ENCODE measurements around the gene ZDHHC14.
"Not testable (repeated sequence)": the region's sequence is repeated elsewhere in the genome, so short reads cannot be mapped to it uniquely, and the experiment has no call there.

The ZDHHC14 gene

DNA sequence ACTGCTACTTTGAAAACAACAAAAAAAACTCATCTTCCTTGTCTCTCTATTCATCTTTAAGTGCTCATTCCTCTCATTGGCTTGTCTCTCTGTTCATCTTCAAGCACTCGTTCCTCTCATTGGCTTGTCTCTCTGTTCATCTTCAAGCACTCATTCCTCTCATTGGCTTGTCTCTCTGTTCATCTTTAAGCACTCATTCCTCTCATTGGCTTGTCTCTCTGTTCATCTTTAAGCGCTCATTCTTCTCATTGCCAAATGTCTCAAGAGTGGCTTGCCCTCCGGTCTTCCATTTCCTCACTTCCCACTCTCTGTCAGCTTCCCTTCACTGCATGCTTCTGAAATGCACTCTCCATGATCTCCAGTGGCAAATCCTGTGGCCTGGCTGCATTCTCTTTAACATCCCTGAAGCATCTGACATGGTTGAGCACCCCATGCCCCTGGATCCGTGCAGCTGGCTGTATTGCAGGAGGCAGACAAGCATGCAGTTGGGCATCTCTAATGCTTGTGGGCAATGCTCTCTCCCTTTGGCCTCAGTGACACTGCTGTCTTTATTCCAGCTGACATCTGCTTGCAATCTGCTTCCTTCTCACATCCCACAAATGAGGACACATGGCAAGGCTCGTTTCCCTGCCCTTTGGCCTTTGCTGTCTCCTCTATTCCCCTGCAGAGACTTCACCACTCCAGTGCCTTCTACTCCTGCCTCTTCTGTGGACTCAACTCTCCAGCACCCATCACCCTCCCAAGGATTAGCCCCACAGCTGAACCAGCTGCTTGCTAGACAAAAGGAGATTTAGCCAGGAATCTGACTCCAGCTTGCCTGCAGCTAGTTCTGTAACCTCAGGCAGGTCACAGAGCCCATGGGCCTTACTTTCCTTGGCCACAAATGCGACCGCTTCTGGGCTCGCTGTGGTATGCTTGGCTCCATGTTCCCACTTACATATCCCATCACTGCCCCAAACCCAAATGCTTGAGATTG, 298.9 kb downstream of the ZDHHC14 start:
- DNase-seq = no peak

DNA sequence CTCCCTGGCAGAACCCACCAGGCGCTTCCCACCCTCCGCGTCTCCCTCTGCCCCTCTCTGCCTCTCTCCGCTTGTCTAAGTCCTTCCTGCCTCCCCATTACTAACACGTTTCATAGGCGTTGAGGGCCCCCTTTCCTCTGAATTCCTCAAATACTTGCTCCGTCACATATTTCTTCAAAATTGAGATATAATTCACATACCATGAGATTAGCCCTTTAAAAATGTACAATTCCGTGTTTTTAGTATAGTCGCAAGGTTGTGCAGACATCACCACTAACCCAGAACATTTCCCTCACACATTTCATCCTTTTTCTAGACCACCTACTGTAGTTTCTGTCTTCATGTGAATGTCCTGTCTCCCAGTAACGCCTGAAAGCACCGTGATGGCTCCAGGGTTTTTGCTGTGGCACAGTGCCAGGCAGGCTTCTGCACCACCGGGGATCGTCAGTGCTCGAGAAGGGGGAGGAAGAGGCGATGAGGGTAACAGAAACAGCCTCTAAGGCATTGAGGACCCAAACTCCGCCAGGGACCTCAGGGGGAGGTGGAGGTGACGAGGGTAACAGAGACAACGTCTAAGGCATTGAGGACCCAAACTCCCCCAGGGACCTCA, 300.2 kb downstream of the ZDHHC14 start:
- DNase-seq = no peak

DNA sequence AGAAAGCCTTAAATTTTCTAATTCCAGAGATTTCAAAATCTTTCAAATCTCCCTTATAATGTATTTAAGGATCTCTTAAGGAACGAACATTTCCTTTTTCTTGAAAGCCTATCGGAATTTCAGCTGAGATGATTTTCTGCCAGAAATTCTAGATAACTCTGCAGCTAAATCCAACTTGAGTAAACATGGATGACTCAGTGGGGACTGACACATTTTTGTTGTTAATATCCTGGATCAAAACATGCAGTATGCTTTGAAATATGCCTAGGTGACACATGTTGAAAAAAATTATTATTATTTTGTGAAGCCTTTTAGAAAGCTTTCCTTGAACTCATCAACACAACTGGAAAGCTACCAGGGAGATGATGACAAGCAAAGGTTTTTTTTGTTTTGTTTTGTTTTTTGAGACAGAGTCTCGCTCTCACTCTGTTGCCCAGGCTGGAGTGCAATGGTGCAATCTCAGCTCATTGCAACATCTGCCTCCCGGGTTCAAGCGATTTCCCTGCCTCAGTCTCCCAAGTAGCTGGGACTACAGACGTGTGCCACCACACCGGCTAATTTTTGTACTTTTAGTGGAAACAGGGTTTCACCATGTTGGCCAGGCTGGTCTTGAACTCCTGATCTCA, 302.0 kb downstream of the ZDHHC14 start:
- no peak for DNase-seq

DNA sequence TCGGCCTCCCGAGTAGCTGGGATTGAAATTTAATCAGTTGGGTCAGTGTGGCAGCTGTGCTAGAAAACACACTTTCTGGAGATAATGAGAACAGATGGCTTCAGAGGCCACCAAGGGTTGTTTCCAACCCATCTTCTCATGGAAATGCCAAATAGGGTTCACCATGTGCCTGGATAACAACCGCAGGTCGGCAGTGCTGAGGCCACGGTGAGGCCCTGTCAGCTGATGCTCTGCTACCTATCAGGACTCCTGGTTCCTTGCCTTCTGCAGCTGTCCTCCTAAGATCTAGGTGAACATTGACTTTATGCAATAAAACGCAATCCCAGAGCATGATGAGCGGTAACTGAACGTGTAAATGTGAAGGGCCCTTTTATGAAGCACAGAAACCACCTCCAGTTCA, 302.7 kb downstream of the ZDHHC14 start:
- no peak for DNase-seq

DNA sequence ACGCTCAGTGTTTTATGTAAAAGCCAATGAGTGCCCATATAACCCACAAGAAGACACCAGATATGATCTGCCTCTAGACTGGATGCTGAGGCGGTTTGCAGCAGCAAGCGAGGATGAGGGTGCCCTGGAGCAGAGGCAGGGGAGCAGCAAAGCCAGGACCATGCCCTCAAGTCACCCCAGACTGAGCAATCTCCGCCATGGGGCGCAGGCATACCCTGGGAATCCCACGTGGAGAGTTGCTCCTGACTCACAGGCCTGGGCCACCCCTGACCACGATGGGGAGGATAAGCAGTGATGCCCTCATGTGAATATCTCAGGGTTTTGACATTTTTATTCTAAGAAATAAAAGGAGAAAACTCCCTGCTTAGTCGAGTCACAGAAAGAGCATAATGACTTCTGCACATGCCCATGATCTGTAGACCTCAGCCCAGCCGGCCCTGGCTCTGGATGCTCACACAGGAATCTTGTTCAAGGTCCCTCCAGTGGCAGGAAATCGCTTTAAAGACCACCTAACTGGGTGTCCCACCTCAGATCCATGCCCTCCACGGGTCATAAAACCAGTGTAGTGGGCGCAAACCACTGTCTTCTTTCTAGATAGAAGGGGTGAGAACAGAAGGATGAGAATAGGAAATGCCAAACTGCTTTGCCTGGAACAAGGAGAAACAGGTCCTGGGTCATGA, 303.8 kb downstream of the ZDHHC14 start:
- DNase-seq = no peak

DNA sequence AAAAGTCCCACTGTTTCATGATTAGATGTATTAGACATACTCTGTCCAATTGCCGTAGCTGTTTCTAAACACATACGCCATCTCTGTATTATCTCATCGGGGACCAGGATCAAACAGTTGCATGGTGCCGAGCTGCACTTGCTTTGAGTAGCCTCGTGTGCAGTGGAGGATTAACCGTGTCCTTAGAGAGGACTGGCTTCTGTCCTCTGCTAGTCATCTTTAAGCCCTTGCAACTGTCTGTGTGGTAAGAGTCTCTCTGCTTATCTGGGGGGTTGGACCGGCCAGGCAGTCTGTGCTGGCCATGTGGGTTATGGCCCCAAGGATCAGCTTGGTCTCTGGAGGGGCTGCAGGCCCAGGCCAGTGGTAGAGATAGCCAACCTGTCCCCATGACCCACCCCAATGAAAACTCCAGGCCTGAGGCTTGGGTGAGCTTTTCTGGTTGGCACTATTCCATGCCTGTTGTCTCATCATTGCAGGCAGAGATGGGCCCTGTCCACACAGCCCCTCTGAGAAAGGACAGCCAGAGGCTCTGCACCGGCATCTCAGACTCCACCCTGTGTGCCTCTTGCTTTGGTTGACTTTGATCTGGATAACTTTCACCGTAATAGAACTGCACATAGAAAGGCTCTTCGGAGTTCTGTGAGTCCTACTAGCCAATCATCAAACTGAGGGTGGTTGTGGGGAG, 304.7 kb downstream of the ZDHHC14 start:
- no peak for DNase-seq

DNA sequence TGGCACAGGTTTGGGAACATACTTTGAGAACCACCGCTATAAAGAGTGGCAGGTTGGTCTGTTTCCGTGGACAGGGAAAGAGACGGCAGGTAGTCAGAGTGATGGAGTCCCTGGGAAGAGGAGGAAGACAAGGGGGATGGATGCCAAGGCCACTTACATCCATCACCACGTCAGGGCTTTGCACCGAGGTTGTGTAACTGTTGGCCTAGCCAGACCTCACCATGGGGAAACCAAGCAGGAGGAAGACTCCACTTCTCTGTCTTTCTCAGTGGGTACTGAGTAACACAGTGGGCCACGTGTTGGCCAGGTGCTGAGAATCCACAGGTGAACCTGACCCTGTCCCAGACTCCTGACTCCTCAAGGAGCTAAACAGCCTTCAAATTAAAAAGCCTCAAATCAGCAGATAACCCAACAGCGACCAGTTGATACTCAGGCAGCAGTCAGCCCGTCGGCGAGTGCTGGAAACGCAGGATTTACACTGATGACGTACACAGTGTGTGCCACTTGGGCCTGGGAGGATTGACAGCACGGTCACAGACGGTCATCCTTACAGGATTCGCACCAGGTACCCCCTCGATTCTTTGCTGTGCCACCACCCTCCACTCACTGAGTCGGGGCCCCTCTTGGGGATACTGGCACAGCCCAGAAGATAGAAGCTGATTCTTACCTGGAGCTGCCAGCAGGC, 307.4 kb downstream of the ZDHHC14 start:
- DNase-seq = no peak

DNA sequence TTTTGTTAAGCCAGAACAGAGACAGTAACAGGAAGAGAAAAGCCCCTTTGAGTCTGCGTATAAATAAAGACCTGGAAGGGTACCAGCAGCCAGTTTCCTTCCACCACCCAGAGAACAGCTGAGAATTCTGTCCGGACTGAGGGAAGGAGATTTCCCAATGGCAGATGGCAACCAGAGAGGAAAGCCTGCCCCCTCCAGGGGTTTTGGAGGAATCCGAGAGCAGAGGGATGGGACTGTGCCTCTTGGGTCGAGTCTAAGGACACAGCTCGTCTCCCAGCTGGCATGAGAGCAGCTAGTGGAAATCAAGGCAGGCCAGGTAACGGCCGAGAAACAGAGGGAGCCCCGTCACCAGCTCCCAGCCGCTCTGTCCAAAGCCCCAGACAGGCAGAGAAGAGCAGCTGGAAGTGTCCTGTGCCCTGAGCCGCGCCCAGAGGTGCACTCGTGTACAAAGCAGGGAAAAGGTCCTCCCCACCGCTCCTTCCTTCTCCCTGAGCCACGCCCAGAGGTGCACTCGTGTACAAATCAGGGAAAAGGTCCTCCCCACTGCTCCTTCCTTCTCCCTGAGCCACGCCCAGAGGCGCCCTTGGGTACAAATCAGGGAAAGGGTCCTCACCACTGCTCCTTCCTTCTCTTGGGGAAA, 308.1 kb downstream of the ZDHHC14 start:
- DNase-seq = no peak

DNA sequence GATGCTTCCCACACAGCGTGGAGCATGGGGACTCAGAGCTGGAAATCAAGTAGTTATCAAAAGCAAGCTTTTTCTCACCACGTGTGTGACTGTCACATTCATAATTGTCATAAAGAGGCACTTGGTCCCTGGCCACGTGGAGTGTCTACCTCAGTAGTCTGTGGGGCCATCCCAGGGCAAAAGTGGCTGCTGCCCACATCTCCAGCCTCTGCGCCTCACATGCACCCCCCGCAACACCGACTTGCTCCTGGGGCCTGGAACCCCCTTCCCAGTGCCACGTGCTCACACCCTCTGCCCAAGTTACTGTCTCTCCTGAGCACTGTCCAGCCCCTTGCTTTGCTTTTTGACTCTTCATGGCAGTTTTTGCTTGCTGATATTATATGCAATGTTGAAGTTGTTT, 308.9 kb downstream of the ZDHHC14 start:
- no peak for DNase-seq

DNA sequence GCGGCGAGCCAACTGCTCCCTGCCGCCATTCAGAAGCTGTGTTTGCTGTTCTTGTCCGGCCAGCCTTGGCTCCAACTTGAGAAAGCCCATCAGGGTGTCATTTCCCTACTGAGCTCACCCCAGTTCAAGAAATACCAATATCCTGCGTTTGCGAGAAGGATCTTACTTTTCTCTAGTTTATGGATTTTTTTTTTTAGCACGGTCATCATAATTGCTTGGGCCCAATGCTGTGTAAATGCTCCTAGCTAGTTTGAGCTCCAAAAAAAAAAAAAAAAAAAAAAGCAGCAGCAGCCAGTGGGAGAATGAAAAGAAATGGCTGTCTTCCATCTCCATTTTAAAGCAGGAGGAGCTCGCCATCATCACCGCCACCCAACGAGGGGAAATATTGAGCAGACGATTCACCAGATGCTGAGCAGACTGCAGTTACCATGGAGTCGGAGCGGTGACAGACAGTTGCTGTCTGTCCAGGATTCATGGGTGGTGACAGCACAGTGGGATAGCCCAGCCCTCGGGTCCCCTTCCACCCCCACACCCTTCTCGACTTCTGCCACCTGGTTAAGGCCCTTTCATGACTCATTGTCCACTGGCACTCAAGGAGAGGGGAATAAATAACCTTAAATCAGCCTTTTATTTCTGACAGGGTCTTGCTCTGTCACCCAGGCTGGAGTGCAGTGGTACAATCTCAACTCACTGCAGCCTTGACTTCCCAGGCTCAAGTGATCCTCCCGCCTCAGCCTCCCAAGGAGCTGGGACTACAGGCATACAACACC, 309.6 kb downstream of the ZDHHC14 start:
- no peak for DNase-seq

DNA sequence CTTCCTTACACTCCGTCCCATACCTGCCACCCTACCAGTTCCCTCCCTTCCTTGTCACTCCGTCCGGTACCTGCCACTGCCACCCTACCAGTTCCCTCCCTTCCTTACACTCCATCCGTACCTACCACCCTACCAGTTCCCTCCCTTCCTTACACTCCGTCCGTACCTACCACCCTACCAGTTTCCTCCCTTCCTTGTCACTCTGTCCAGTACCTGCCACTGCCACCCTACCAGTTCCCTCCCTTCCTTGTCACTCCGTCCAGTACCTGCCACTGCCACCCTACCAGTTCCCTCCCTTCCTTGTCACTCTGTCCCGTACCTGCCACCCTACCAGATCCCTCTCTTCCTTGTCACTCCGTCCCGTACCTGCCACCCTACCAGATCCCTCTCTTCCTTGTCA, 310.6 kb downstream of the ZDHHC14 start:
- DNase-seq = not testable (repeated sequence)

DNA sequence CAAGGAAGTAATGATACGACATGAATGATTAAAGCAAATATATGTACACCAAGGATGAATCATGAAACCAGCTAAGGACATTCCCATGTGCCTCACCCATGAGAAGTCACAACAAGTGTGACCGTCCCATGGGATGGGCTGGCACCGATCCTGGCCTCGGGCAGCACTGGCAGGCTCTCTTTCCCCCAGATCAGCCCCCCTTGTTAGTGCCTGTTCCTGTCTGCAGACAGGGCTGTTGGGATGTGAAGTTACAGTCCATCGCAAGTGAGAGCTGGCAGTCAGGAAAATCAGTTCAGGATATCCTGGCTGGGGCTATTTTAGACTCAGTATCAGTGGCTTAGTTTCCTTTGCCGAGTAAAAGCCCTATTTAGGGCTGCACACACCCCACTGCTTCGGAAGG, 312.9 kb downstream of the ZDHHC14 start:
- no peak for DNase-seq

DNA sequence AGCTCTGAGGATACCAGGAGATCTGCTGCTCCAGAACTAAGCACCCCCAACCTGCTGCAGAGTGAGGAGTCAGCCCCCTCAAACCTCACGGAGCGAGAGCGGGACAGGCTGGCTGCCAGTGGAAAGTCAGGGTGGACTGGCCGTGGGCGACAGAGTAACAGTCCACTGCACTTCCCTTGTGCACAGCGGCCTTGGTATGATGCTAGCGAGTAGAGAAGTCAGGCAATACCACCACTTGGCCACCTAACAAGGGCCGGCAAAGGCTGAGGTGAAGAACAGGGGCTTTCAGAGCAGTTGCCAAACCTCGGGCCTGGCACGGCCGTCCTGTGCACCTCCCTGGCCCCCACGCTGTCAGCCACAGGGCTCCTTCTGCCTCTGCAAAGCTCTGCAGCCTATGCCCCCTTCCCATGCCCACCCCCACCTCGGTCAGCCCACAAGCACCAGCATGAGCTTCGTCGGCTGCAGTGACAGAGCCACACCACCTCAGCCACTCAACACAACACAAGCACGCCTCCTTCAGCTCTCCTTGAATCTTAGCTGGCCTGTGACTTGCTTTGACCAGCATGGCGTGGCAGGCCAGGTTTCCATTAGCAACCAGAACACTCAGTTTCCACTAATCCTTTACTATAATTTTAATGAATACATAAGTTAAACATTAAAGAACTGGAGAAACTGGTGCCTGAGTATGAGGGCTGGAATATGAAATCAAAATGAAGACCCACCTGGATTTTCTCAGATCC, 314.5 kb downstream of the ZDHHC14 start:
- no peak for DNase-seq

DNA sequence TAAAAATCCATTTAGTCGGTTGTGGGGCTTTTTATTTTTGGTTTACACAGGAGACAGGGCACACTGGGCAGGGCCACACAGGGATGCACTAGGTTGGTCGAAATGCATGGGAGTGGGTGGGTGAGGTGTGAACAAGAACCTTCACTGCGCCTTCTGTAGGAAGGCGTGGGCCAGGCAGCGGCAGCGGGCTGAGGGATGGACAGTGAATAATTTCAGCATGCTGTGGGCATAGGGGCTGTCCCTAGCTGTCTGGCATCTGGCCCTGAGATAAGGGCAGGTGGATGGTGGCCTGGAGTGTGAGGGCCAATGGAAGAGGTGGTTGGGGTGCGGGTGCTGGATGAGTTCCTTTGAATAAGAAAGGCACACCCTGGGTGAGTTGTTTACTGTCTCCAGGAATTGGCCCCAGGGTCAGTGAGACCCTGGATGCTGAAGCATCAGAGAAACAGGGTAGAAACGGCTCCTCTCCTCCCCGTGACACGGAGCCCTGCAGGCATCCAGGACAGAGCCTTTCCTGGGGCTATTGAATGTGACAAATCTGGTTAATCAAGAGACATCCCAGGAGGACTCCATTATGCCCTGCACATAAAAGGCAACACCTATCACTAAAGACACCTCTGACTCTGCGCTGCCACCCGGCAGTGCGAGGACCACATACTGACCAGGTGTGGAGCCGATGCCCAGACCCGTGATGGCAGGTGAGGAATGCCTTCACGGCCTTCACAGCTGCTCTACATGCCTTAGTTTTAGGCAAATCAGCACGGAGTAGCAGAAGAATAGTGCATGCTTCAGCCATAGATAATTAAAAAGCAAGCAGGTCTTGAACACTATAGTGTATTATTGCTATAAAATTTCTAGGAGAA, 319.0 kb downstream of the ZDHHC14 start:
- no peak for DNase-seq

DNA sequence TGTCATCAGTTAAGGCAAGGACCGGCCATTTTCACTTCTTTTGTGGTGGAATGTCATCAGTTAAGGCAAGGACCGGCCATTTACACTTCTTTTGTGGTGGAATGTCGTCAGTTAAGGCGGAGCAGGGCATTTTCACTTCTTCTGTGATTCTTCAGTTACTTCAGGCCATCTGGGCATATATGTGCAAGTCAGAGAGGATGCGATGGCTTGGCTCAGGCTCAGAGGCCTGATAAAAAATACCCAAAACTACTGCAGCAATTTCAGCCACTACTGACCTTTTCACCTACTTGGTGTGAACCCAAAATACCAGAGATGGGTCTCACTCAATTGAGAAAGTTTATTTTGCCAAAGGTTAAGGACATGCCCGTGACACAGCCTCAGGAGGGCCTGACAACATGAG, 325.4 kb downstream of the ZDHHC14 start:
- not testable (repeated sequence) for DNase-seq

DNA sequence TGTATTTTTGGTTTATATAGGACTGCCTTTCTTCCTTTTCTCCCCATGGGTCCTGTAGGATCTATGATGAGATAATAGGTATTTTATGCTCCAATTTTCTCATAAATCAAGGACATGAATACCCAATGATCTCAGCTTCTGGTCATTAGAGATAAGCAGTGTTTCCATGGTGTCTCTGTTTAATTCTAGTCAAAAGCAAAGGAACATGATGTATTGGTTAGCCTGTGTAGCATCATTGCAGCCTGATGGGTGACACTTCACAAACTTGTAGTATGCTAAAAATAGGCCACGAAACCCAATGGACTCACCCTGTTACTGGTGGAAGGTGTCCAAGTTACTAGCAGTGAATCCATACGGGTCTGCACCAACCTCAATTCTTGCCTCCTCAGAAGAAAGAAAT, 325.9 kb downstream of the ZDHHC14 start:
- DNase-seq = no peak

DNA sequence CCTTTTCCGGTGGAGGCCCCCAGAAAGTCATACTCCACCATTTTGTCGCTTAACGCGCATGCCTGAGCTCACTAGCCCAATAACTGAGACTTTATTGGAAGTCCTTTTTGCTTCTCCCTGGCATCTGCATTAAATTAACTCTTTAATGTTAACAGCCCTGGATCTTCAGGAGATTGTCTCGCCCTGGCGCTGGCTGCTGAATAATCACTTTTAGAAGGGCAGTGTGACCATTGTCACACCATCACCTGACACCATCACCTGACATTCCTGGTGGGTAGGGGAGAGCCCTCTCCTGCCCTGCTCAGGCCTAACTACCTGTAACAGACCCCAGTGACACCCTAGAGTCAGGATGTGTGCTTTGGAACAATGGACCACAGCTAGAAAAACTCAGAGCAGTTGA, 326.6 kb downstream of the ZDHHC14 start:
- no peak for DNase-seq

DNA sequence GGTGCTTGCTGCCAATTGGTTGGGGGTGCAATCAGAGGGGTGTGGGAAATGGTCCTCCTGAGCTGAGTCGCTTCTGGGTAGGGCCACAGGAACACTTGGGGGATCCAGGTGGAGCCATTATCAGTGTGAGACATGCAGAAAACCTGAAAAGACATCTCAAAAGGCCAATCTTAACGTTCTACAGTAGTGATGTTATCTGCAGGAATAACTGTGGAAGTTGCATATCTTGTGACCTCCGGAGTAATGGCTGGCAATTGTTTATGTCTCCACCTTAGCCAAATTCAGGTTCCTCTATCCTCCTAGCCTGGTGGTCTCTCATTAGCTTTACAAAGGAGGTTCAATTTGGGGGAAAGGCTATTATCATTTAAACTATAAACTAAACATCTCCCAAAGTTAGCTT, 327.2 kb downstream of the ZDHHC14 start:
- DNase-seq = no peak

DNA sequence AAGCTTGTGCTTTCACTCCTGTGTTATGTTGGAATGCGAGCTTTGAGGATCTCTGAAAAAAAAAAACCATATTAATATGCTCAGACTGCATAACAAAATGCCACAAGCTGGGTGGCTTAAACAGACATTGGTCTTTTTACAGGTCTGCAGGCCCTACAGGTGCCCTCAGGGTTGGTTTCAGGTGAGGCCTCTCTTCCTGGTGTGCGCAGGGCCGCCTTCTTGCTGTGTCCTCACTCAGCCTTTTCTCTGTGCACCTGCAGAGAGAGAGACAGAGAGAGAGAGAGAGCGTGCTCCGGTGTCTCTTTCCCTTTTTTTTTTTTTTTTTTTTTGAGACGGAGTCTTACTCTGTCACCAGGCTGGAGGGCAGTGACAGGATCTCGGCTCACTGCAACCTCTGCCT, 327.9 kb downstream of the ZDHHC14 start:
- no peak for DNase-seq
